Immature natural killer cell (primary cell): ENCODE data around the gene FAM171A1. TPM values are rescaled to one million over a fixed set of nuclear protein-coding genes. Genes with fewer than 3 reads are reported as not detected.
"Not testable (repeated sequence)": the region's sequence is repeated elsewhere in the genome, so short reads cannot be mapped to it uniquely, and the experiment has no call there.

Experiments
- DNase-seq, 3 donors: peaks; one replicate each; pipeline ENCODE4 v3.0.0; 2022; ENCODE audit warnings: mixed read lengths in 1 of 3
- H3K27ac Mint-ChIP-seq, 6 donors: one replicate each; pipeline ENCODE4 v1.8.0; 2020; ENCODE audit warnings: mixed read lengths in 6 of 6, mild to moderate bottlenecking in 5 of 6, inconsistent platforms in 4 of 6, moderate library complexity in 3 of 6
- H3K27me3 Mint-ChIP-seq, 3 donors: one replicate each; pipeline ENCODE4 v1.8.0; 2020 to 2021; ENCODE audit warnings: low read depth in 3 of 3, mild to moderate bottlenecking in 3 of 3, mixed read lengths in 3 of 3, moderate library complexity in 3 of 3, inconsistent platforms in 1 of 3
- H3K36me3 Mint-ChIP-seq, 3 donors: one replicate each; pipeline ENCODE4 v1.8.0; 2020; ENCODE audit warnings: mixed read lengths in 3 of 3, inconsistent platforms in 2 of 3, mild to moderate bottlenecking in 2 of 3
- H3K4me1 Mint-ChIP-seq, 2 donors: one replicate each; pipeline ENCODE4 v1.8.0; 2020; ENCODE audit warnings: inconsistent platforms in 2 of 2, mild to moderate bottlenecking in 2 of 2, mixed read lengths in 2 of 2, moderate library complexity in 1 of 2
- H3K4me3 Mint-ChIP-seq, 5 donors: one replicate each; pipeline ENCODE4 v1.8.0; 2020; ENCODE audit warnings: mild to moderate bottlenecking in 5 of 5, mixed read lengths in 5 of 5, inconsistent platforms in 3 of 5, moderate library complexity in 3 of 5
- H3K9me3 Mint-ChIP-seq, 6 donors: one replicate each; pipeline ENCODE4 v1.8.0; 2020; ENCODE audit warnings: mild to moderate bottlenecking in 6 of 6, mixed read lengths in 6 of 6, inconsistent platforms in 4 of 6, moderate library complexity in 3 of 6
- polyA plus RNA-seq, 3 donors: library from polyadenylated mRNA; unstranded; fragments of 300-500 nt; fragmentation: Illumina TruSeq; gene quantifications; one replicate each; pipeline ENCODE4 v1.2.3, GENCODE V29; 2021

The FAM171A1 gene
- polyA plus RNA-seq, 3 donors from 2014 or later: 0.62 to 2.4 (median 1.1) TPM

GRCh38 chr10:15347150-15347549, 23.9 kb downstream of the FAM171A1 start:
- no peaks in the 10 kb centered on the region for H3K9me3 Mint-ChIP-seq
- H3K27ac Mint-ChIP-seq: no peak overlapping the region
- no peaks in the 10 kb centered on the region for H3K36me3 Mint-ChIP-seq
- DNase-seq: no peak
- H3K4me1 Mint-ChIP-seq: no peaks in the 10 kb centered on the region
- H3K27me3 Mint-ChIP-seq: peaks cover 2 to 11% (median 4%) of the 10 kb centered on the region in 3 donors
- H3K4me3 Mint-ChIP-seq: no peak overlapping the region

DNA sequence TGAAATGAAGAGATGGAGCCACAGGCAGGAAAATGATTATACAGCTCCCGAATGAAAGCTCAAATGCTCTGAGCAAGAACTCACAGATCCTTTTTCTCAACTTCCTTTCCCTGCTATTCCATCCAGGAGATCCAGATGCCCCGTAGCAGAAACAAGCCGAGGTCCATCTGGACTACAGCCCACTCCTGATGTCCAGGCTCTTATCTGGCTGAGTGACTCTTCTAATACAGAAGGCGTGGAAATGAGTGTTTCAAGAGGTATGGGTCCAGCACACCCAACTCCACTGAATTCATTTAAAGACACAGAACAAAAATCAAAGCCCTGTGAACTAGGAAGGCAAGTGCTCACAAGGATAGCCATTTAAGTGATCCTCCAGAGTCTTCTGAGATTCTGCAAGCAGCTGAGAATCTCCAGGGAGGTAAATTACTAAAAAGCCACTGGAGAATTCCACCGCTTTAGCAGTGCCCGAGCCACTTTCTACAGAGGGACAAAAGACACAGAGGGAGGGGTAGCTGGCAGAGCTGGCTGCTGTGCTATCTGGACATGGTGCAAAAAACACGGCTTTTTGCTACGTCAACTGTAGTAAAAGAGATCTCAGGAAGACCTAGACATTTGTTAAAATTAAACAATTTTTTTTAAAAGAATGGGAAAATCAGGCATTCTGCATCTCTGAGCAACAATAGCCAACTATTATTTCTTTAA, 24.5 kb downstream of the FAM171A1 start:
- Mint-ChIP-seq H3K4me3 (no peak overlapping the region), H3K27me3 (peaks cover 4 to 10% (median 7%) of the 10 kb centered on the region in 3 donors), H3K4me1 (no peaks in the 10 kb centered on the region), H3K27ac (no peak overlapping the region), H3K9me3 (no peaks in the 10 kb centered on the region), H3K36me3 (no peaks in the 10 kb centered on the region)
- no peak for DNase-seq

DNA sequence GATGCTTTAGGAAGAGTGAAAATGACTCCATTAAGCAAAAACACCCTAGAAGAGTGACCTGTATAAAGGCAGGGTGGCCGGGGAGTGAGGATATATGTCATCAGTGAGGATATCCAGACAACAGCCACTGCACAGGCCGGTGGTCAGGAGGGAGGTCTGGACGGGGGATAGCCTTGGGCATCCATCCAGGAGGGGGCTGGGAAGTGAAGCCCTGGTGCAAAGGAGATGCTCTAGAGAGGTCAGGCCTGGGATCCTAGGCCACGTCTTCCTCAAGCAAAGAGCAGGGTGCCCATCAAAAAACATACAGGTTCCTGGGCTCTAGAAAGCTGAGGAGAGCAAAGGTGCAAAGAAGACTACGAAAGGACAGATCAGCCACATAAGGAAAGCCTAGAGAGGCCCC, 25.6 kb downstream of the FAM171A1 start:
- Mint-ChIP-seq H3K4me1 (no peaks in the 10 kb centered on the region), H3K27ac (no peak overlapping the region), H3K27me3 (peaks cover 4 to 9% (median 4%) of the 10 kb centered on the region in 3 donors), H3K36me3 (no peaks in the 10 kb centered on the region), H3K9me3 (no peaks in the 10 kb centered on the region), H3K4me3 (no peak overlapping the region)
- no peak for DNase-seq

DNA sequence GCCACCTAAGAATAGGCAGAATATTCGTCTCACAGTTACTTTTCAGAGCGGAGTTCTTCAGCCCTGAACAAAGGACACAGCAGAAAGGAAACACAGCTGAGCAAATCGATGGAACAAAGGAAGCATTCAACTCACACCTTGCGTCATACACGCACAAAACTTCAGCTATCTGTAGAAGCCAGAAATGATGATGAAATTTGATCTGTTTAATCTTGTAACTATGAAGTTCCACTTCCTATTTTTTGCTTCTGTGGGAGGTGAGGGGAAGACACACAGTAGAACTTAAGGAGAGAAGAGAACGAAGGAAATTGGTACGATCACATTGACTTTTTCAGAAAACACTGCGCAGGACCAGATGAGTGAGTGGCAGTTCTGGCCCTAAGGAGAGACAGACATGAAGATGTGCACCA, 26.2 kb downstream of the FAM171A1 start:
- DNase-seq: no peak
- no peak overlapping the region for H3K4me3 Mint-ChIP-seq
- no peak overlapping the region for H3K27ac Mint-ChIP-seq
- H3K36me3 Mint-ChIP-seq: no peaks in the 10 kb centered on the region
- H3K9me3 Mint-ChIP-seq: no peaks in the 10 kb centered on the region
- H3K27me3 Mint-ChIP-seq: peaks cover 4 to 13% (median 4%) of the 10 kb centered on the region in 3 donors
- no peaks in the 10 kb centered on the region for H3K4me1 Mint-ChIP-seq

- Mint-ChIP-seq H3K9me3 (no peaks in the 10 kb centered on the region), H3K4me1 (no peaks in the 10 kb centered on the region), H3K4me3 (no peak overlapping the region), H3K27ac (no peak overlapping the region), H3K27me3 (peaks cover 4 to 17% (median 4%) of the 10 kb centered on the region in 3 donors), H3K36me3 (no peaks in the 10 kb centered on the region)
- no peak for DNase-seq
Measured at GRCh38 chr10:15344256-15344875, 26.7 kb downstream of the FAM171A1 start.

- Mint-ChIP-seq H3K4me1 (no peaks in the 10 kb centered on the region), H3K36me3 (no peaks in the 10 kb centered on the region), H3K9me3 (no peaks in the 10 kb centered on the region), H3K27ac (no peak overlapping the region), H3K4me3 (no peak overlapping the region), H3K27me3 (peaks cover 0 to 15% (median 4%) of the 10 kb centered on the region in 3 donors)
- DNase-seq: no peak
Measured at GRCh38 chr10:15342970-15343369, 28.1 kb downstream of the FAM171A1 start.

DNA sequence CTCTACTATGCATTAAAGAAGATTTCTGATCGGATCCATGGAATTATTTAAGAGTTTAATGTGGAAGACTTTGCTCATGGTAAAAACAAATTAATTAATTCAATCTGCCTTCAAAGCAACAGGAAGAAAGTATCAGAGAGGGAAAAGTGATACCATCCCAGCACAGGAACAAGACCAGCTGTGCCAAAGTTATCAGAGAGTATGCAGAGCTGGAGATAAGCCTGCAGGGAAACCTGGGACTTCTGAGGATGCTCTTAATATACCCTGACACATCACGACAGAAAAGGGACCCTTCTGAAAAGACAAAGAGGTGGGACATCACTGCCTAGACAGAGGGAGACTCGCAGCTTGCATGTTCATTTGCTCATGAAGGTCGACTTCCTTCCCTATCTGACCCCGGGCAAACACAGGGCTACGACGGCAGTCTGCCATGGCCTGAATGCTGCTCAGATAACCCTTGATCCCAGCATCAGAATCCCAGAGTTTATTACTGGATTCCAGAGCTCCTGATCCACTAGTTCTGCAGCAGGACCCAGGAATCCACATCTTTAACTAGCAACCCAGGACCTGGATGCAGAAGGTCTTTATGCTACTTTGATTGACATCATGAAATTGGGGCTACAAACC, 29.5 kb downstream of the FAM171A1 start:
- no peaks in the 10 kb centered on the region for H3K9me3 Mint-ChIP-seq
- H3K4me3 Mint-ChIP-seq: no peak overlapping the region
- H3K36me3 Mint-ChIP-seq: no peaks in the 10 kb centered on the region
- H3K4me1 Mint-ChIP-seq: no peaks in the 10 kb centered on the region
- no peak for DNase-seq
- peaks cover 4 to 17% (median 4%) of the 10 kb centered on the region in 3 donors for H3K27me3 Mint-ChIP-seq
- no peak overlapping the region for H3K27ac Mint-ChIP-seq

DNA sequence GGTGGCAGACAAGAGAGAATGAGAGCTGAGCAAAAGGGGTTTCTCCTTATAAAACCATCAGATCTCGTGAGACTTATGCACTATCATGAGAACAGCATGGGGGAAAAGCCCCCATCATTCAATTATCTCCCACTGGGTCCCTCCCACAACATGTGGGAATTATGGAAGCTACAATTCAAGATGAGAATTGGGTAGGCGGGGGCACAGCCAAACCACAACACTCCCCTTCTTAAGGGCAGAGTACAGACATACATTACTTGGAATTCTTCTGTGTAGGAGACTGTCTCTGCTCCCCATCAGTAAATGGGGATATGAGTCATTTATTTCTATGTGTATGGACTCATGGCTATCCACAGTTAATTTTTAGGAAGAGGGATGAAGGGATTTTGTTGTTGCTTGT, 31.2 kb downstream of the FAM171A1 start:
- Mint-ChIP-seq H3K27ac (no peak overlapping the region), H3K4me1 (no peaks in the 10 kb centered on the region), H3K9me3 (no peaks in the 10 kb centered on the region), H3K27me3 (peaks cover 4 to 17% (median 4%) of the 10 kb centered on the region in 3 donors), H3K36me3 (no peaks in the 10 kb centered on the region), H3K4me3 (no peak overlapping the region)
- no peak for DNase-seq

GRCh38 chr10:15337441-15337923, 33.6 kb downstream of the FAM171A1 start:
- not testable (repeated sequence) for H3K36me3 Mint-ChIP-seq, H3K4me3 Mint-ChIP-seq, H3K27ac Mint-ChIP-seq, H3K4me1 Mint-ChIP-seq, H3K9me3 Mint-ChIP-seq, DNase-seq
- peaks cover 4 to 17% (median 4%) of the 10 kb centered on the region in 3 donors for H3K27me3 Mint-ChIP-seq

GRCh38 chr10:15336211-15336610, 34.9 kb downstream of the FAM171A1 start:
- no peak for DNase-seq
- Mint-ChIP-seq H3K27me3 (peaks cover 2 to 10% (median 4%) of the 10 kb centered on the region in 3 donors), H3K36me3 (no peaks in the 10 kb centered on the region), H3K27ac (no peak overlapping the region), H3K9me3 (no peaks in the 10 kb centered on the region), H3K4me1 (no peaks in the 10 kb centered on the region), H3K4me3 (no peak overlapping the region)

DNA sequence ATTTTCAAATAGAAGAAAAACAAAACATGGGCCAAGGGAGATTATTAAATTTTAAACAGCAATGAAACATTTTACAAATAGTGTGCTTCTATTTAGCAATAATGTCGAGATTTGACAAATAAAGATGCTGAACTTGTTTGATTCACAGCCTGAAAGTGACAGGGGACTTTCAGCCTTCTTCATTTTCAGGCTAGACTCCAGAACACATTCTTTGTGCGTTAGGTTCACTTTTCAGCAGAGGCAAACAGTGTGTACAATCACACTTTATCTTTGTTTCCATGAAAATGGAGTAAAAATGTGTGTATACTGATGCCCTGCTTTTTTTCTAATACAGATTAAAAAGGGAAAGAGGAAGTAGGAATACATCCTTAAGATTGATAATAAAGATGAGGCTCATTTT, 35.6 kb downstream of the FAM171A1 start:
- Mint-ChIP-seq H3K36me3 (no peaks in the 10 kb centered on the region), H3K4me1 (no peaks in the 10 kb centered on the region), H3K9me3 (no peaks in the 10 kb centered on the region), H3K27me3 (peaks cover 2 to 10% (median 4%) of the 10 kb centered on the region in 3 donors), H3K27ac (no peak overlapping the region), H3K4me3 (no peak overlapping the region)
- no peak for DNase-seq

- no peaks in the 10 kb centered on the region for H3K36me3 Mint-ChIP-seq
- H3K9me3 Mint-ChIP-seq: no peaks in the 10 kb centered on the region
- no peaks in the 10 kb centered on the region for H3K4me1 Mint-ChIP-seq
- H3K27ac Mint-ChIP-seq: no peak overlapping the region
- peaks cover 2 to 6% (median 4%) of the 10 kb centered on the region in 3 donors for H3K27me3 Mint-ChIP-seq
- no peak overlapping the region for H3K4me3 Mint-ChIP-seq
- DNase-seq: no peak
Measured at GRCh38 chr10:15334650-15335323, 36.3 kb downstream of the FAM171A1 start.

- no peak for DNase-seq
- Mint-ChIP-seq H3K36me3 (no peaks in the 10 kb centered on the region), H3K27ac (no peak overlapping the region), H3K27me3 (peaks cover 2 to 4% (median 2%) of the 10 kb centered on the region in 3 donors), H3K4me1 (no peaks in the 10 kb centered on the region), H3K4me3 (no peak overlapping the region), H3K9me3 (no peaks in the 10 kb centered on the region)
Measured at GRCh38 chr10:15333909-15334649, 37.0 kb downstream of the FAM171A1 start.
